ENCODE results near the gene TMEM234.

Gene TMEM234

DNA sequence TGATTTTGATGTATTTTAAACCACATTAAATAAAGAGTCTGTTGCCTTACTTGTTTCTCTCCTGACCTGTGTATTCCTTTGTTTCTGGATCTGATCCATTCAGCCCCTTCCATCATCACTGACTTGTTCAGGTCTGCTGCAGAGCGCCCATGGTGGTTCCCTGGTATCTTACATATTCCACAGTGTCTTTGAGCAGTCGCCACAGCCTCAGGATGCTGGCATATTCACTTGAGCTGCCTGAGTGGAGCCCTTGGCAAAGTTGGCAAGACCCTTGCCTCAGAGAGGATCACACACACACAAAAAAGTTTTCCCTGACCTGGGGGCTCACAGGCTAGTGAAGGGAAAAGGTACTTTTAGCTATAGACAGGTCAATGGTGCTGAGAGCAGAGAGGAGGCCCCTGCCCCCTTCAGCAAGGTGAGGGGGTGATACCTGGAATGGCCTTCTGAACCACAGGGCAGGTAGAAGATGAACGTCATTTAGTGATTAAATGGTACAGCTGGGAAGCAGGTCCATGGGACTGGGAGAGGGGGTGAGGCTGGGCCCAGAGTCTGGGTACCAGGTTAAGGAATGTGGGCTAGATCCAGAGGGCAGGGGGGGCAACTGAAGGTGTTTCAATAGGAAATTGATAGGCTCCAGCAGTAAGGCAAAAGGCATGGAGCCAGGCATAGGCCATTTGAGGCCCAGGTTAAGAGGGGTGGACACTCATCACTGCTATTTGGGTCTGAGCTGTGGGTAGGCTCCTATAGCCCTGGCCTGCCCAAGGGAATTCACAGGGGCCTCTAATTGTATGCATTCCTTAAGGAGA, 23.7 kb downstream of the TMEM234 start:
- Mint-ChIP-seq H3K4me1 (peaks cover 68% of the 10 kb centered on the region), H3K27ac (peak overlapping the region; percentile 75), H3K36me3 (peaks cover 60% of the 10 kb centered on the region), H3K9me3 (no peaks in the 10 kb centered on the region), H3K4me3 (peak overlapping the region; percentile 52), H3K27me3 (no peaks in the 10 kb centered on the region)
- ATAC-seq, result no peak

DNA sequence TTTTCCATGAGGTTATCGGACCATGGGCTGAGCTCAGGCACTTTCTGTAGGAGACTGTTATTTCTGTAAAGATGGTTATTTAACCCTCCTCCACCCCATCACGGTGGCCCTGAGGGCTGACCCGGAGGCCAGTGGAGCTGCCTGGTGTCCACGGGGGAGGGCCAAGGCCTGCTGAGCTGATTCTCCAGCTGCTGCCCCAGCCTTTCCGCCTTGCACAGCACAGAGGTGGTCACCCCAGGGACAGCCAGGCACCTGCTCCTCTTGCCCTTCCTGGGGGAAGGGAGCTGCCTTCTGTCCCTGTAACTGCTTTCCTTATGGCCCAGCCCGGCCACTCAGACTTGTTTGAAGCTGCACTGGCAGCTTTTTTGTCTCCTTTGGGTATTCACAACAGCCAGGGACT, 24.3 kb downstream of the TMEM234 start:
- Mint-ChIP-seq H3K36me3 (peaks cover 66% of the 10 kb centered on the region), H3K27ac (peak overlapping the region; percentile 75), H3K27me3 (no peaks in the 10 kb centered on the region), H3K4me1 (peaks cover 62% of the 10 kb centered on the region), H3K9me3 (no peaks in the 10 kb centered on the region), H3K4me3 (no peak overlapping the region)
- ATAC-seq, result no peak

DNA sequence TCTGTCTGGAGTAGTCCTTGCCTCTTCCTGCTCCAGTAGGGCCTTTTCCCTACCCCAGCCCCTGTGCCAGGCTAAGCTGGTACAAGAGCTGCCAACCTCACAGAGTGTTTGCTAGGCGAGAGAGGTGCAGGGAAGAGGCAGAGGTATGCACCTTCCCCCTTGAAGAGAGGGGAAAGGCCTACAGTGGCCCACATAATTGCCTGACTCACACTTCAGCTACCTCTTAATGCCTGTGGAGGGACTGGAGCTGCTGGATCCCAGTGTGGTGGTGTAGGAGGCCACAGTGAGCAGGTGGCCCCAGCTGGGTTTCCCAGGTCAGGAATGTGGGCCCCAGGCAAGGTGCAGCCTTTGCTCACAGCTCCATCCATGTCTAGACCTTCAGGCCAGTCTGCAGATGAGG, 25.1 kb downstream of the TMEM234 start:
- no peak overlapping the region for H3K4me3 Mint-ChIP-seq
- no peaks in the 10 kb centered on the region for H3K9me3 Mint-ChIP-seq
- H3K27me3 Mint-ChIP-seq, result no peaks in the 10 kb centered on the region
- peak overlapping the region; percentile 30 for H3K27ac Mint-ChIP-seq
- H3K36me3 Mint-ChIP-seq, result peaks cover 68% of the 10 kb centered on the region
- peaks cover 55% of the 10 kb centered on the region for H3K4me1 Mint-ChIP-seq
- no peak for ATAC-seq

DNA sequence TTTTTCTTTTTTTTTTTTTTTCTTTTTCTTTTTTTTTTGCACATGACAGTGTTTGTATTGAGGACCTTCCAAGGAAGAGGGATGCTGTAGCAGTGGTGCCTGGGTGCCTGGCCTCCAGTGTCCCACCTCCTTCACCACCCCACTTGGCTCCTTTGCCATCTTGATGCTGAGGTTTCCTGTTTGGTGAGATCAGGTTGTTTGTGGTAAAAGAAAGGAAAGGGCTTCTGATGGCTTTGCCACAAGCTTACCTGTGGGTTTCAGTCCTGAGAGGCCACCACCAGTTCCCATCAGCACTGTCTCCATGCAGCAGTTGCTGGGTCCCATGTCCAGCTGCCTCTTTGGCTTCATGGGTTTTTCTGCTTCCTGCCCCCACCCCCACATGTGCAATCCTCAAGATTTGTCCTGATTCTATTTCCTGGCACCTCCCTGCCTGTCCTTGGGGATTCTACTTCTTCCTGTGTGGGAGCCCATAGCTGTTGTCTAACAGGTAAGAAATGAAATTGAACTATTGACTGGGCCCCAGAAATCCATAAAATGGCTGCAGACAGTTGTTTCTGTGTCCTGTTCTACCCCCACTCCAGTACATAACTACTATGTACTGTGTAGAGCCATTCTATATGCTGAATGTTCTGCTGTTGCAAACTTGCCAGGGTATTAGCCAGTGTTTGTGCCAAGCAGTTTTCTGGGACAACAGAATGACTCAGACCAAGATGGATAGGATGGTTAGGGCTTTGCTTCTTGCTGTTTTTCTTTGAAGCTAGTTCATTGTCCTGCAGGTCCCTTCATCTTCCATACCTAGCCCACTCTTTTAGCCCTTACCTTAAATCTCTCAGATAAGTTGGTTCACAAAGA, 26.0 kb downstream of the TMEM234 start:
- H3K4me1 Mint-ChIP-seq, result peaks cover 46% of the 10 kb centered on the region
- no peaks in the 10 kb centered on the region for H3K9me3 Mint-ChIP-seq
- no peak for ATAC-seq
- H3K36me3 Mint-ChIP-seq, result peaks cover 71% of the 10 kb centered on the region
- no peaks in the 10 kb centered on the region for H3K27me3 Mint-ChIP-seq
- peak overlapping the region; percentile 30 for H3K27ac Mint-ChIP-seq
- H3K4me3 Mint-ChIP-seq, result no peak overlapping the region

DNA sequence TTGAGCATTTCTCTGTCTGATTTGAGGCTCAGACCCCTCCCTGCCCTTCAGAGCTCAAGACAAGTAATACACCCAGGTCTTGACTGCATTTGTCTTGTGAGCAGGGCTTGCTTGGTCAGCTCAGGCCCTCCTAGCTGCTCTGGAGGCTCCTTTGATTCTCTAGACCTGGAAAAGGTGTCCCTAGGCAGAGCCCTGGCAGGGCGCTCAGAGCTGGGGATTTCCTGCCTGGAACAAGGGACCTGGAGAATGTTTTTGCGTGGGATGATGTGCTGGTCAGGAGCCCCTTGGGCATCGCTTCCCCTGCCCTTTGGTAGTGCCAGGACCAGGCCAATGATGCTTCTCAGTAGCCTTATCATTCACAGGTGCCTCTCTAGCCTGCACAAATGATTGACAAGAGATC, 26.6 kb downstream of the TMEM234 start:
- H3K4me3 Mint-ChIP-seq, result no peak overlapping the region
- H3K36me3 Mint-ChIP-seq, result peaks cover 75% of the 10 kb centered on the region
- ATAC-seq, result no peak

DNA sequence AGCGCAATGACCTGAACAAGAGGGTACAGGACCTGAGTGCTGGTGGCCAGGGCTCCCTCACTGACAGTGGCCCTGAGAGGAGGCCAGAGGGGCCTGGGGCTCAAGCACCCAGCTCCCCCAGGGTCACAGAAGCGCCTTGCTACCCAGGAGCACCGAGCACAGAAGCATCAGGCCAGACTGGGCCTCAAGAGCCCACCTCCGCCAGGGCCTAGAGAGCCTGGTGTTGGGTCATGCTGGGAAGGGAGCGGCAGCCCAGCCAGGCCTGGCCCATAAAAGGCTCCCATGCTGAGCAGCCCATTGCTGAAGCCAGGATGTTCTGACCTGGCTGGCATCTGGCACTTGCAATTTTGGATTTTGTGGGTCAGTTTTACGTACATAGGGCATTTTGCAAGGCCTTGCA, 27.2 kb downstream of the TMEM234 start:
- no peak overlapping the region for H3K27ac Mint-ChIP-seq
- peaks cover 39% of the 10 kb centered on the region for H3K4me1 Mint-ChIP-seq

More for the DNA sequence above, 26.6 kb downstream of the TMEM234 start:
- H3K9me3 Mint-ChIP-seq, result no peaks in the 10 kb centered on the region
- no peak overlapping the region for H3K27ac Mint-ChIP-seq
- H3K4me1 Mint-ChIP-seq, result peaks cover 45% of the 10 kb centered on the region
- no peaks in the 10 kb centered on the region for H3K27me3 Mint-ChIP-seq

DNA sequence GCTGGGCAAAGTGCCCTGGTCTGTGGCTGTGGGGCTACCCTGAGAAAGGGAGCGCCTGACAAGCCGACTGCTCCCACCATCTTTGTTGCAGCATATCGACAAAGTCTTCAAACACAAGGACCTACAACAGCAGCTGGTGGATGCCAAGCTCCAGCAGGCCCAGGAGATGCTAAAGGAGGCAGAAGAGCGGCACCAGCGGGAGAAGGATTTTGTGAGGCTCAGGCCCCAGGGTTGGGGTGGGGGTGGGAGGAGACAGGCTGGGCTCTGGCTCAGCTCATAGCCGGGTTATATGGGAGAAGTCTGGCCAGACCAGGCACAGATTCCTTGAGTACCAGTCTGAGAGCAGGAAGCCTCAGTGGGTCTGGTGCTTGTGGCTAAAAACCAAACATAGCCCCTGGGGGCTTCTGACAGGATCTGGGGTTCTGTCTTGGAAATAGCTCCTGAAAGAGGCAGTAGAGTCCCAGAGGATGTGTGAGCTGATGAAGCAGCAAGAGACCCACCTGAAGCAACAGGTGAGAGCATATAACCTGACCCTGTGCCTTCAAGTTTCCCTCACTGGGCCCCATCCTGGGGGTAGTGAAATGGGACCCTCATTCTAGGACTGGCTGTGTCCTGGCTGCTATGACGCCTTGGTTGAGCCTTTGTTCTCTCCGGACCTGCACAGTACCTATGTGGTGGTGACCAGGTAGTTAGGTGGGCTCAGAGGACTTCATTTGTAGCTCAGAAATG, 29.8 kb downstream of the TMEM234 start:
- Mint-ChIP-seq H3K36me3 (peaks cover 79% of the 10 kb centered on the region), H3K27me3 (no peaks in the 10 kb centered on the region), H3K4me1 (peaks cover 22% of the 10 kb centered on the region), H3K4me3 (no peak overlapping the region), H3K9me3 (no peaks in the 10 kb centered on the region), H3K27ac (no peak overlapping the region)
- ATAC-seq, result no peak

More for the DNA sequence above, 27.2 kb downstream of the TMEM234 start:
- Mint-ChIP-seq H3K36me3 (peaks cover 78% of the 10 kb centered on the region), H3K27me3 (no peaks in the 10 kb centered on the region), H3K9me3 (no peaks in the 10 kb centered on the region), H3K4me3 (no peak overlapping the region)
- no peak for ATAC-seq

DNA sequence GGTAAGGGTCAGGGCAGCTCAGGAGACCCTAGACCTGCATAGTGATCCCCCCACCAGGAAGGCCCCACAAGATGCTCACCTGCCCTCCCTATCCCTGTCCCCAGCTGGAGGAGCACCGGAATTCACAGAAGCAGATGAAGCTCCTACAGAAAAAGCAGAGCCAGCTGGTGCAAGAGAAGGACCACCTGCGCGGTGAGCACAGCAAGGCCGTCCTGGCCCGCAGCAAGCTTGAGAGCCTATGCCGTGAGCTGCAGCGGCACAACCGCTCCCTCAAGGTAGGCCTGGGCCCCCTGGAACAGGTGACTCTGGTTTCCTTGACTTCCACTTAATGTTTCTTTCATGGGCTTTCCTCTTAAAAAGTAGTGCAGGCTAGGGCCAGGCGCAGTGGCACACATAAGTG, 34.3 kb downstream of the TMEM234 start:
- peaks cover 66% of the 10 kb centered on the region for H3K36me3 Mint-ChIP-seq
- ATAC-seq, result no peak
- H3K27me3 Mint-ChIP-seq, result no peaks in the 10 kb centered on the region
- no peak overlapping the region for H3K27ac Mint-ChIP-seq
- H3K9me3 Mint-ChIP-seq, result no peaks in the 10 kb centered on the region
- H3K4me1 Mint-ChIP-seq, result peaks cover 31% of the 10 kb centered on the region
- H3K4me3 Mint-ChIP-seq, result no peak overlapping the region

DNA sequence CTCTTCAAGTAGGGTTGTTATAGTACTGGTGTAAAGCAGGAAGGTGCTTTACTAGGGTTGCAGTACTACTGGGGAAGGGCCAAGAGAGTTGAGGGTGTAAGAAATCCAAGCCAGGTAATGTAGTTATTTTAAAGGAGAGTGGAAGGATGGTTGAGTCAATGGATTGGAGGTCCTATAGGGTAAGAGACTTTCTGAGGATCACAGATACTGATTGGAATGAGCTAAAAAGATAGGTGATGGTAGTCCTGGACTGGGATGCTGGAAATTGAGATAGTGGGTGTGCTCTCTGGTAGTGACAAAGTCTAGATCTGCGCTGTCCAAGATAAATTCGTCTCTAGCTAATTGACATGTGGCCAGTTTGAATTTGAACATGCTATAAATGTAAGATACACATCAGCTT, 35.7 kb downstream of the TMEM234 start:
- no peaks in the 10 kb centered on the region for H3K27me3 Mint-ChIP-seq
- H3K4me1 Mint-ChIP-seq, result peaks cover 42% of the 10 kb centered on the region
- H3K36me3 Mint-ChIP-seq, result peaks cover 64% of the 10 kb centered on the region
- H3K4me3 Mint-ChIP-seq, result no peak overlapping the region
- no peak for ATAC-seq
- H3K27ac Mint-ChIP-seq, result no peak overlapping the region
- no peaks in the 10 kb centered on the region for H3K9me3 Mint-ChIP-seq

DNA sequence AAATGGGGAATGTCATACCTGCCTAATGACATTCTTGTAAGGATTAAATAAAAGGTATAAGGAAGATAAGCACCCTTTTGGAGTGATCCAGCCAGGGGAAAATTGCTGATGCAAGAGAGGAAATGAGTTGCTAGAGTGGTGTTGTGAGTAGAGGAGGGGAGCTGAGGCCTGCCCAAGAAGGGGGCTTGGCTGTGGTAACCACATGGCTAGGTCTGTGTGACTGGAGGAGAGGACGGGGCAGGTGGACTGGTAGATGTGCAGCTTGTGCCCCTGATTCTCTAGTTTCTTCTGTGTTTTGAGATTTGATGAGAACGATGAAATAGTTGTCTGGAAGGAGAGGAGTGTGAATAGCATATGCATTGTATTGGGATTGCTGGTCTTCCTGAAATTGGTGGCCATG, 36.1 kb downstream of the TMEM234 start:
- Mint-ChIP-seq H3K36me3 (peaks cover 64% of the 10 kb centered on the region), H3K27me3 (no peaks in the 10 kb centered on the region), H3K9me3 (no peaks in the 10 kb centered on the region), H3K27ac (no peak overlapping the region), H3K4me1 (peaks cover 47% of the 10 kb centered on the region), H3K4me3 (no peak overlapping the region)
- no peak for ATAC-seq

DNA sequence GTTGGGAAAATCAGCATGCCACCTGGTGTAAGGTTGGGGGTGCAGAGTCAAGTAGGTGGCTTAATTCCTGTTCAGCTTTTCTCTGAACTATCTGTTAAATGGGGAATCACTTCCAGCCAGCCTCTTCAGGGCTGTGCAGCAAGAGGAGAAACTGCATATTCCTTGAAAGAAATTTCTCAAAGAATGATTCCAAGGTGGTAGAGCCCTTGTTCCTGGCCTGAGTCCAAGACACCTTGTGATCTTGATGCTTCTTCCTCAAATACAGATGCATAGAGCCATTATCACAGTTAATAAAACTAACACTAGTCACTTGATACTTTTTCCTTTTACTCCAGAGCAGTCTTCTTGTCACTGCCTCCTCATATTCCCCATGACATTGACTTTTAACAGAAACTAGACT, 37.5 kb downstream of the TMEM234 start:
- ATAC-seq, result no peak
- Mint-ChIP-seq H3K9me3 (no peaks in the 10 kb centered on the region), H3K27me3 (no peaks in the 10 kb centered on the region), H3K4me3 (no peak overlapping the region), H3K4me1 (peaks cover 58% of the 10 kb centered on the region), H3K36me3 (peaks cover 66% of the 10 kb centered on the region), H3K27ac (no peak overlapping the region)

DNA sequence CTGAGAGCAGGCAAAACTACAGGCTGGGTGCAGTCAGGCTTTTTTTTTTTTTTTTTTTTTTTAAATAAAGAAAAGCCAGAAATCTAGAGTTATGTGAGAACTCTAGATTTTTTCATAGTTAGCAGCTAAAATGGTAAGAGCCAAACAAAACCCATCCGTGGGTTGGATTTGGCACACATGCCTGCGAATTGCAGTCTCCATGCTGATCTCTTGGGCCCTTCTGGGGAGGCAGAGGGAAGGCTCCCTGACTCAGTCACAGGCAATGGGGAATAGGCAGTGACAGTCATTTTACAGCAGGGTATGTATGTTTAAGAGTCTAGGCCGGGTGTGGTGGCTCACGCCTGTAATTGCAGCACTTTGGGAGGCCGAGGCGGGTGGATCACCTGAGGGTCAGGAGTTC, 40.1 kb downstream of the TMEM234 start:
- no peak for ATAC-seq
- H3K4me3 Mint-ChIP-seq, result peak overlapping the region; percentile 38

DNA sequence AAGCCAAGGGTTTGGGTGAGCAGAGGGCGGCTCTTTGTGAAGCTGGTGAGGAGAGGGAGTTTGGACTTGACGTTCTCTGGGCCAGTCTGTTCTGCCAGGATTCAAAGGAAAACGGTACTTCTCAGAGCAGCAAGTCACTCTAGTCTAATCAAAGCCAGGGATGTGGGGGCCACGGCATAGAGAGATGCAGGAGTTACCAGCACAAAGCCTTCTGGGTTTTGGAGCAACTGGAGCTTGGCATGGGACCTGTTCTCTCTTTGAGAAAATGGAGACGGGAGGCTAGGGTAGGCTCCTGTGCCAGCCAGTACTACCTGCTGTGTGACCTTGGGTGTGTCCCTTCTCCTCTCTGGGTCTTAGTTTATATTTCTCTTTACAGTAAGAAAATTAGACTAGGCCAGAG, 40.6 kb downstream of the TMEM234 start:
- peaks cover 51% of the 10 kb centered on the region for H3K36me3 Mint-ChIP-seq
- H3K27me3 Mint-ChIP-seq, result no peaks in the 10 kb centered on the region
- H3K4me3 Mint-ChIP-seq, result peak overlapping the region; percentile 97
- peak overlapping the region; percentile 99 for H3K27ac Mint-ChIP-seq
- H3K9me3 Mint-ChIP-seq, result no peaks in the 10 kb centered on the region
- H3K4me1 Mint-ChIP-seq, result peaks cover 58% of the 10 kb centered on the region
- no peak for ATAC-seq

More for the DNA sequence above, 40.1 kb downstream of the TMEM234 start:
- H3K27ac Mint-ChIP-seq, result no peak overlapping the region
- peaks cover 60% of the 10 kb centered on the region for H3K4me1 Mint-ChIP-seq
- H3K36me3 Mint-ChIP-seq, result peaks cover 54% of the 10 kb centered on the region
- no peaks in the 10 kb centered on the region for H3K9me3 Mint-ChIP-seq
- H3K27me3 Mint-ChIP-seq, result no peaks in the 10 kb centered on the region

DNA sequence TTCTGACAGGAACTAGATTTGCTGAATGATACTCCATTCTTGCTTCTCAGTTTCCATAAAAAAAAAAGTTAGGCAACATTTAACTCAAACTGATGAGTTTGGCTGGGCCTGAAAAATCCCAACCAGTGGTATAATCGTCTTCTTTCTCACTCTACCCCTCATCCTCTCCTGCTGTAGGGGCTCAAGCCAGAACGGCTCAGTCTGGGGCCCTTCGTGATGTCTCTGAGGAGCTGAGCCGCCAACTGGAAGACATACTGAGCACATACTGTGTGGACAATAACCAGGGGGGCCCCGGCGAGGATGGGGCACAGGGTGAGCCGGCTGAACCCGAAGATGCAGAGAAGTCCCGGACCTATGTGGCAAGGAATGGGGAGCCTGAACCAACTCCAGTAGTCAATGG, 41.1 kb downstream of the TMEM234 start:
- ATAC-seq, result no peak
- H3K27ac Mint-ChIP-seq, result peak overlapping the region; percentile 99
- H3K36me3 Mint-ChIP-seq, result peaks cover 46% of the 10 kb centered on the region
- peaks cover 53% of the 10 kb centered on the region for H3K4me1 Mint-ChIP-seq
- peak overlapping the region; percentile 97 for H3K4me3 Mint-ChIP-seq
- H3K9me3 Mint-ChIP-seq, result no peaks in the 10 kb centered on the region
- H3K27me3 Mint-ChIP-seq, result no peaks in the 10 kb centered on the region

All from stimulated activated memory B cell treated with anti-CD40 and anti-IgM and Interleukin-4, amounts not matched to agents 10 μg/mL and 1 μg/mL and 100 μg/mL, for 72 hours (primary cell).